Fibroblast of skin of back (primary cell): ENCODE results near the gene PBRM1.
A peak's percentile ranks its signal among the peaks of the same experiment; 100 is the strongest.
"Not testable (repeated sequence)": the region's sequence is repeated elsewhere in the genome, so short reads cannot be mapped to it uniquely, and the experiment has no call there.

Experiments
- DNase-seq: peaks from one replicate; pipeline ENCODE4 v3.0.0-alpha.2; 2013

The PBRM1 gene

GRCh38 chr3:52536369-52537164 lies 149.1 kb downstream of the PBRM1 start, which contains the start of gene UQCC5:
Gene UQCC5 (plus strand): TSS chr3:52536605. CDS start chr3:52536756, 151 bp downstream.
- DNase-seq: peak; percentile 99

GRCh38 chr3:52536112-52536368 lies 149.7 kb downstream of the PBRM1 start:
- no peak for DNase-seq

GRCh38 chr3:52535411-52536111 lies 150.2 kb downstream of the PBRM1 start:
- DNase-seq: no peak

DNA sequence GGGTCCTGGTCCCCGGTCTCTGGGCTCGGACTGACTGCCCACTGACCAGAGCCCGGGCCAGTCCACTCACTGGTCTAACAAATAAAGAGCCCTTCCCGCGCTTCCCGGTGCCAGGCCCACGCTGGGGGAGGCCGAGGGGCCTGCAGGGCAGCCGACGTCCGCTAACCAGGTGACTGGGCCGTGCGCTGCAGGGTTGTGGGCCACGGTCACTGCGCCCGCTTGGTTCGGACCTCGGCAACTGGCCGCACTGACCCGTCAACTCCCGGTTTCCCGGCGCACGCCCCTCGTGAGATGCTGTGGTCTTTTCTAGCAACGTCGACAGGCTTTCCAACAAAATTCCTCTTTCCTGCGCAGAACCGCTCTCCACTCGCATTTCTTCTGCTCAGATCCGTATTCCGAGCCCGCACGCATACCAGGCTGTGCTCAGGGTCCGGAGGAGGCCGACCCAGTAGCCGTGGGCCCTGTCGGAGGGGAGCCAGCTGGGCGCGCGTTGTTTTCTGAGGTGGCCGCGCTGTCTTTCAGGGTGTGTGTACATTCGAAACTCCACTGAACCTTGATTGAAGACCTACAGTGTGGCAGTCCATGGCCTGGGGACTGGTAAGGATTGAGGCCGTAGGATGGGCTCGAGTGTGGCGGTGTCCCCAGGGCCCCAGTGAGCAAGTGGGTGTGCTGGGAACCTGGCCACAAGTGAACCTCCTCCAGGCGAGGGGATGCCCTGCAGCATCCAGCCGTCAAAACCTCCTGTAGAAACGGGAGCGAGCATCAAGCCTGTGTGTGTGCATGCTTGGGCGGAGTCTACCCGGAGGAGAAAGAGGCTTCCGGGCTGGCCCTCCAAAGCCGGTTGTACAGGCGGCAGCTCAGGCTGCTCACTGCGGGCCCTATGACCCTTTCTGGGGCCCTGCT lies 151.2 kb downstream of the PBRM1 start:
- no peak for DNase-seq

- DNase-seq: peak; percentile 84
These were observed 152.0 kb downstream of the PBRM1 start, which contains the start of gene NT5DC2 for GRCh38 chr3:52533623-52534280. Gene NT5DC2 (minus strand): TSS chr3:52533857. CDS start chr3:52533737, 120 bp downstream.

DNA sequence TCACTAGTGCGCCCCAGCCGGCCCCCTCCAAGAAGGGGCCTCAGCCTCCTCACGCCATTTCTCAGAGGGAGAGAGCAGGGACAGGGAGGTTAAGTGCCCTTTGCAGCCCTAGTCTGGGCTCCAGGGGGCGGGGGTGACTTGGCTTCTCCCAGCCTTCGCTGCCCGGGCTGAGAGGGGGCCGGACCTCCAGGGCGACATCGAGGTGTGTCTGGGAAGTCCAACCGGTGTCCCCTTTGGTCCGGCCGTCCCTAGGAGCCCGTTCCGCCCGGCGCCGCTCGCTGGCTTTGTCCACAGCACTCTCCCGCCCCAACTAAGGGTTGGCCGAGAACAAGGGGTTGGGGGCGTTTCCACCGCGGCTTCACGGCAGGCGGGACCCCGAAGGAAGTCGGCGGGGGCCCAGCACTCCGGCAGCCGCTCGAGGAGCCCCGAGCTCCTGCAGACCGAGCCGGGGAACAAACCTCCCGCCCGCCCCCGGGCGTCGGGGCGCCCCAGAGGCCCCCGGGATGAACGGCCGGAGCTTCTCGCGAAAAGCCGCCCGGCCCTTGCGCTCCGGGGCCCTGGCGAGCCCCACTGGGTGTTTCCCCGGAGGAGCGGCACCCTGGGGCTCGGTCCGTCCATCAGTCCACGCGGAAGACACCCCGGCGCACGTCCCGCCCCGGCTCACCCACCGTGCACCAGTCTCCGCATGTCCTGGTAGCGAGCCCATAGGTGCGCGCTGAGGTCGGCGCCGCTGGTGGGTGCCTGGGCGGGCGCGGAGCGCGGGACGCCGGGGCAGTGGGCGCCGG lies 152.7 kb downstream of the PBRM1 start:
- peak; percentile 23 for DNase-seq

- peak; percentile 74 for DNase-seq
These were observed 153.2 kb downstream of the PBRM1 start for GRCh38 chr3:52532517-52532837.

DNA sequence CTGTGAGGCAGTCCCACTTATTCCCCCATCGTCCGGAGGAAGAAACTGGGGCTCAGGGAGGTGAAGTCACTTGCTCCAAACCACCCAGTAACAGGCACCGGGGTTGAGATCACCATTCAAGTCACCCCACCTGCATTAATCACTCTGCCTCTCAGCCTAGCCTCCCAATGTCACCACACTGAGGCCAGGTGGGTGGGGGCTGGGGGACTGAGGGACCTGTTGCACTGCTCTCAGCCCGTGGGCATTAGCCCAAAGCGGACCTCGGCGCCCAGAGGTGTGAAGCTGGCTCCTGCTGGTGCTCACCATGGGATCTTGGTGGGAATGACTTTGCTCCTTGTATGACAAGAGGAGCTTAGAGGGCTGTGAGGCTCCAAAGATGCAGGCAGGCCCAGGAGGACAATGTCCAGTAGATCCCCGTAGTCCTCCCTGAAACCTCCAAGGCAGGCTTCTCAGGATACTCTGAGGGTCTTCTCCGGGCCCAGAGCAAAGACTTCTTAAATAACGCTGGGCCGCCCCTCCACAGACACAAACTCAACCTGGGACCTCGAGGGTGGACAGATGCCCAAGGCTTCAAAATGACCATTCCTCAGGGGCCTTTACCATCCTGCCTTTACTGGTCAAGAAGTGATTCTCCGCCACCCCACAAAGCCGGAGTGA lies 153.7 kb downstream of the PBRM1 start:
- no peak for DNase-seq

DNA sequence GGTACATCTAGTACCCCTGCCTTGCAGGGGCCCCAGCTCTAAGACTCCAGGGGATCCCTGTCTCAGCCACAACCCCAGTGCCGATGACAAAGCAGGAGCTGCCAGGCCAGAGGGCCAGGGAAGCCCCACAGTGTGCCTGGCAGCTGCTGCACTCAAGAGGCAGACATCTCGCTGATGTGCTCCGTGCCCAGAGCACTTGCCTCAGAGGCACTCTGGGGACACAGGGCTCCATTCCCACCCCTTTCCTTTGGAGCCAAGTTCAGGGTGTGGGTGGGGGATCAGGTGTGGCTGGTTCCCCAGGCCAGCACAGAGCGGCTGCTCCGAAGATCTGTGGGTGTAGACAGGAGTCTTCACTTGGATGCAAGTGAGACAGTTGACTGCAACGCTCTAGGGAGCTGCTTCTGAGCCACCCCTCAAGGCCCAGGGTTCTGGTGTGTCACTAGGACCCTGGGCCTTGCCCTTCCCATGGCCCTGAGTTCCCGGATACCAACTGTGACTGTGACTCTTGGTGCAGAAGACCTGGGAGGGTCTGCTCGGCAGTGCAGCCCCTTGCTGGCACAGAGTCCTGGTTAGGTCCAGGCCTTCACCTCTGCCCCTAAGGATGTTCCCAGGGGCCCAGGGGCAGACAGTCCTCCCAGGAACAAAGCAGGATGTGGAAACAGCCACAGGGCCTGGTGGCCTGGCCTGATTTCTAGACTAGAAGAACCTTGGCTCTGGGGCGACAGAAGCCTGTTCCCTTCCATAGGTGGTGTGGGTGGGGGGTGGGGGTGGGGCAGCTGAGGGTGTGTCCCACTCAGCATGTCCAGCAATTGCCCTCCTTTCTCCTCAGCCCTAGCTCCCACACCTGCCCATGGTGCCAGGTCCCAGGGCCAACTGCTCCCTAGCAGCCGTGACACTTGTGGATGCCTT lies 154.5 kb downstream of the PBRM1 start:
- no peak for DNase-seq

DNA sequence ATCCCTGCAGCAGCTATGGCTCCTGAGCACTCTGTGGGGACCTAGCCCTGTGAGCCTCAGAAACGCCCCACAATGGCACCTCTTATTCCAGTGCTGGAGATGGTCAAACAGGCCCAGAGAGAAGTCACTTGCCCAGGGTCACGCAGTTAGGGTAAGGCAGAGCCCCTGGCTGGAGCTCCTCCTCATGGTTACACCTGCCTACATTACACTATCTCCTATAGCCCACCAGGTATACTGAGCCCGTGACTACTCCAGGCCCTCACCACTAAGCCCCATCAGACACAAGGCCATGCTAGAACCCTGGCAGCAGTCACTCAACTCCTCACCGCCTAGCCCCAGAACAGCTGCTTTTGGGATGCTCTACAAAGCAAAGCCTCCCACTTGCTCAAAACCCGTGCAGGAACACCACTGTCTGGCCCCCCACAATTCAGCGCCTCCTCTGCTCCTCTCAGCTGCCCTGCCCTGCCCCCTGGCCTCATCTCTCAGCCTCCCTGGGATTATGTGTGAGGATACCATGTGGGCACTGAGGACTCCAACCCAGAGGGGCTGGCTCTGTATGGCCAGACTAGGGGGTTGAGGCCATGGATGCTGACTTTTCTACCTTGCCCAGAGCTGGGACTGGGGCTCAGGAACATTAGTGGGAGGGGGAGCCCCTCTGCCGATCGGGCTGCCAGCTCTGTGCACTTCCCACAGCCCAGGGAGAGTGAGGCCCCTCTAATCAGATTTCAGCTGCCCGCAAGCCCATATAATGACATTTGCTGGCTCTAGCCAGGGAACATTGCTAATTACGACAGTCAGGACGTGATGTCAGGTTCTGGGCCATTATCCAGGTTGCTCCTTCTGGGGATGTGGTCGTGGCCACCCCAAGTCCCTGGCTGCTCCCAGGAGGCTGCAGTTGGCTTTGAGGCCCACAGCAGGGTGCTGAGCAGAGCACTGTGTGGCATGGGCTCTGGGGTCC lies 156.1 kb downstream of the PBRM1 start:
- no peak for DNase-seq

GRCh38 chr3:52528586-52529375 lies 156.9 kb downstream of the PBRM1 start:
- no peak for DNase-seq

- no peak for DNase-seq
These were observed 157.8 kb downstream of the PBRM1 start for GRCh38 chr3:52527732-52528585.

DNA sequence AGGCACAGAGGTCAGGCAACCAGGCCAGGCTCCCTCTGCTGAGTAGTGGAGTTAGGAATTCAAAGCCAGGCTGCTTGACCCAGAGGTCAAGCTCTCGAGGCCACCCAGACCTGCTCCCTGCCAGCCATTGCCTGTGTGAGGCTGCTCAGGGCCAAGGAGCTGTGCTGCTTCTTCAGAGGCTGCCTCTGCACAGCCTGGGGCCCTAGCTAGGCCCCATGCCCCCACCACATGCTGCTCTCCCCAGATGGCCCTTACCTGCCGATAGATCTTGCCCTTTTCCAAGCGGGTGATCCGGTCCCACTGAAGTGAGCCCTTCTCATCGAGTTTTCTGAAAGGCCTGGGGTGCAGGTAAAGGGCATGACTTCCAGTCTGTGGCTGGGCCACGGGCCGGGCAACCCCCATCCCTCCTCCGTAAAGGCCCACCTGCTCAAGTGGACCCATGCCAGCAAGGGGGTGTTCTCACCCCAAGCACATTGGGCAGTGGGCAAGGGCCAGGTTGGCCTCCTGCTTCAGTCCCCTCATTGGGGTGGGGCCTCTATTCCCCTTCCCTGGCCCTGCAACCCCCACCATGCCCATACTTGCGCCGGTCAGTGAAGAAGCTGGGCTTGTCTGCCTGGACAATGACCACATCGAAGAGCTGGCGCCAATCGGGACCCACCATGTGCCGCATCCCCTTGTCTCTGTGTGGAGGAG lies 158.5 kb downstream of the PBRM1 start:
- DNase-seq: no peak

DNA sequence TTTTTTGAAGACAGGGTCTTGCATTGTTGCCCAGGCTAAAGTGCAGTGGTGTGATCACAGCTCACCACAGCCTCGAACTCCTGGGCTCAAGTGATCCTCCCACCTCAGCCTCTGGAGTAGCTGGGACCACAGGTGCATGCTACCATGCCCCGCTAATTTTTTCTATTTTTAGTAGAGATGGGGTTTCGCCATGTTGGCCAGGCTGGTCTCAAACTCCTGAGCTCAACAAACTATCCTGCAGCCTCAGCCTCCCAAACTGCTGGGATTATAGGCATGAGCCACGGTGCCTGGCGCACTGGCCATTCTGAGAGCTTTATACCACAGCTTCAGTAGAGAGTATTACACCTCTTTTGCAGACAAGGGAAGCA lies 159.1 kb downstream of the PBRM1 start:
- not testable (repeated sequence) for DNase-seq

DNA sequence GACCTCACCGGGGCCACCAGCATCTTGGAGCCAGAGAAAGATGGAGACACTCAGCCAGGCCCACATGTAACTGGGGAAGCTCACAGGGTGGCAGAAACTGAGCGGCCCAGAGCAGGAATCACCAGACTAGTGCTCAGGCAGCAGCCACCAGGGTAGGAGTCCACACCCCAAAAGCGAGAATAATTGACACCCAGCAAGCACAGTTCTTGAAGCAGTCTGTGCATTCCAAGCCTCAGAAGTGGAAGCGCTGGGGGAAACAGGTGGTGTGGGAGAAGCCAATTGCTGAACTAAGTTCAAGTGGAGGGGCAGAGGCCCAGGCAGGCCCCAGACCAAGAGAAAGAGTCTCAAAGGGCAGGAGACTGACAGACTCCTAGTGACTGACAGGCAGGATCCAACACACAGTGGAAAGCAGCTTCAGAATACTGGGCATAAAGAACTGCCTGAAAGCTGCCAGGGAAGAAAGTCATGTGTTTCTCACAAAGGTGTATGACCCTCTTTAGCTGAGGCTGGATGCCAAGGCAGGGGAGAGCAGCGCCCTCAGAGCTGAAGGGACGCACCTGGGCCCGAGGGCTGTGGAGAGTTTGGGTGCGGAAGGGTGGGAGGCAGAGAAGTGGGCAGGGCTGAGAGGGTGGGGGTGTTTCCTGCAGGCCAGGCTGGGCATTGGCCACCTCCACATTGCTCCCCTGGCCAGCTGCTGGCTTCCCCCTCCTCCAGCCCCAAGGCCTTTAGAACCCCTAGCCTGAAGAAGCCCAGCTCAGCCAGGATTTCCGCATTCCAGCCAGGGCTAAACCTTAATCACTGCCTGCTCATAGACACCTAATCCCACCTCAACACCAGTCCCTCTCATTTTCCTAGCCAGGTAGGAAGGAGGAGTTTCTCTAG lies 159.8 kb downstream of the PBRM1 start:
- no peak for DNase-seq
